ENCODE results near the gene TRAPPC2.

DNA sequence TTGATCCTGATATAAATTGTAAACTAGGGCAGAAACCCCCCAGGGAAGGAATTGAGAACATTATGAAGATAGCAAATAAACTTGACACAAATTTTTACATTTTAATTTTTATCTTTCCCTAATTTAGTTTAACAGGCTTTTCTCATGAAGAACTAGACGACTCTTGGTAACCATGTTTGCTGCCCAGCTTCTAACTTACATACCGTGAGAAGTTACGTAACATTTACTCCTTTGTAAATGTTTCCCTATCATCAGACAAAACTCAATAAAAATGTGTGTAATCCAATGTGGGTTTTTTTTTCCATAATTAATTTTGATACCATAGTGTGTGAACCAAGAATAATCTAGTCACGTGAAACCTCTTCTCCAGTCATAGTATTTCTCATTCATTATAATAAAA, 34.5 kb upstream of the TRAPPC2 start:
- TF ChIP-seq, protein P1, sequence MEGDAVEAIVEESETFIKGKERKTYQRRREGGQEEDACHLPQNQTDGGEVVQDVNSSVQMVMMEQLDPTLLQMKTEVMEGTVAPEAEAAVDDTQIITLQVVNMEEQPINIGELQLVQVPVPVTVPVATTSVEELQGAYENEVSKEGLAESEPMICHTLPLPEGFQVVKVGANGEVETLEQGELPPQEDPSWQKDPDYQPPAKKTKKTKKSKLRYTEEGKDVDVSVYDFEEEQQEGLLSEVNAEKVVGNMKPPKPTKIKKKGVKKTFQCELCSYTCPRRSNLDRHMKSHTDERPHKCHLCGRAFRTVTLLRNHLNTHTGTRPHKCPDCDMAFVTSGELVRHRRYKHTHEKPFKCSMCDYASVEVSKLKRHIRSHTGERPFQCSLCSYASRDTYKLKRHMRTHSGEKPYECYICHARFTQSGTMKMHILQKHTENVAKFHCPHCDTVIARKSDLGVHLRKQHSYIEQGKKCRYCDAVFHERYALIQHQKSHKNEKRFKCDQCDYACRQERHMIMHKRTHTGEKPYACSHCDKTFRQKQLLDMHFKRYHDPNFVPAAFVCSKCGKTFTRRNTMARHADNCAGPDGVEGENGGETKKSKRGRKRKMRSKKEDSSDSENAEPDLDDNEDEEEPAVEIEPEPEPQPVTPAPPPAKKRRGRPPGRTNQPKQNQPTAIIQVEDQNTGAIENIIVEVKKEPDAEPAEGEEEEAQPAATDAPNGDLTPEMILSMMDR (IDR thresholded peaks at IDR 0.05), result no peak
- no peak for TF ChIP-seq POLR2AphosphoS5 (IDR thresholded peaks at IDR 0.05; ENCODE audit: low read depth, low read length)
- no peak for TF ChIP-seq REST (IDR thresholded peaks at IDR 0.05; ENCODE audit: insufficient read depth in 1 of 2, low read depth in 2 of 2, low read length in 1 of 2)

All from Panc1 (cell line).